GM23338 (cell line): ENCODE results near the gene KCNQ1OT1.

Source experiments
- CREB1 ChIP-seq: fragments of 250-450 bp; sonication (Bioruptor Pico); IDR thresholded peaks from 2 replicates; pipeline ENCODE4 v1.5.0; 2020; ENCODE audit warnings: low read depth, mild to moderate bottlenecking, moderate library complexity
- CTCF ChIP-seq, 2 experiments: fragments of 200-600 bp in 1 of 2; sonication (generic) in 1 of 2; conservative IDR thresholded peaks; 2 replicates each; pipeline versions ENCODE4 v1.5.1 to v1.6.1; 2016 to 2017; ENCODE audit warnings: antibody characterized with exemption in 2 of 2, low read depth in 2 of 2, mild to moderate bottlenecking in 2 of 2, moderate library complexity in 1 of 2
- EZH2 ChIP-seq: fragments of 200-600 bp; sonication (generic); IDR thresholded peaks from one replicate; pipeline ENCODE4 v1.8.0; 2017; ENCODE audit warnings: antibody characterized with exemption, mild to moderate bottlenecking, low read depth; ENCODE audit not compliant: unreplicated experiment
- POLR2AphosphoS5 ChIP-seq: IDR thresholded peaks from 2 replicates; pipeline ENCODE4 v1.6.1; 2016; ENCODE audit warnings: antibody characterized with exemption, low read depth
- REST ChIP-seq: IDR thresholded peaks from one replicate; pipeline ENCODE4 v1.6.1; 2018; ENCODE audit warnings: antibody characterized with exemption; ENCODE audit not compliant: unreplicated experiment

- no peak for TF ChIP-seq CTCF (conservative IDR thresholded peaks at IDR 0.05; ENCODE audit: low read depth in 2 of 2)
- TF ChIP-seq POLR2AphosphoS5 = no peak
- TF ChIP-seq EZH2 = no peak
- no peak for TF ChIP-seq REST
- no peak for TF ChIP-seq CREB1 (CRISPR knock-in tag)
These were observed 136.9 kb downstream of the KCNQ1OT1 start for GRCh38 chr11:2562890-2563212.
